ENCODE results near the gene THOP1.

The THOP1 gene

GRCh38 chr19:2762783-2763496, 22.4 kb upstream of the THOP1 start:
- no peak for DNase-seq

GRCh38 chr19:2763687-2764086, 21.6 kb upstream of the THOP1 start:
- DNase-seq, result no peak

GRCh38 chr19:2764945-2765344, 20.4 kb upstream of the THOP1 start:
- DNase-seq, result no peak

- no peak for DNase-seq
Measured at GRCh38 chr19:2765376-2765775, 19.9 kb upstream of the THOP1 start.

GRCh38 chr19:2766594-2767372, 18.5 kb upstream of the THOP1 start:
- DNase-seq, result no peak

GRCh38 chr19:2767688-2768087, 17.6 kb upstream of the THOP1 start:
- no peak for DNase-seq

- DNase-seq, result no peak
Measured at GRCh38 chr19:2768365-2769132, 16.8 kb upstream of the THOP1 start.

GRCh38 chr19:2769218-2769617, 16.1 kb upstream of the THOP1 start:
- no peak for DNase-seq

- no peak for DNase-seq
Measured at GRCh38 chr19:2770055-2771013, 15.0 kb upstream of the THOP1 start.

GRCh38 chr19:2771786-2772674, 13.3 kb upstream of the THOP1 start:
- no peak for DNase-seq

GRCh38 chr19:2774083-2774679, 11.1 kb upstream of the THOP1 start:
- no peak for DNase-seq

GRCh38 chr19:2774953-2775555, 10.2 kb upstream of the THOP1 start:
- DNase-seq, result no peak

- no peak for DNase-seq
Measured at GRCh38 chr19:2775556-2776430, 9.5 kb upstream of the THOP1 start.

GRCh38 chr19:2777952-2778683, 7.2 kb upstream of the THOP1 start:
- DNase-seq, result no peak

GRCh38 chr19:2779121-2779740, 6.1 kb upstream of the THOP1 start:
- no peak for DNase-seq

- DNase-seq, result no peak
Measured at GRCh38 chr19:2780284-2780683, 5.0 kb upstream of the THOP1 start.

- no peak for DNase-seq
Measured at GRCh38 chr19:2782329-2782935, 2.9 kb upstream of the THOP1 start.
